GM21390 (cell line): Measurements from ENCODE around the gene TRIM9.
"Not testable (repeated sequence)": the region's sequence is repeated elsewhere in the genome, so short reads cannot be mapped to it uniquely, and the experiment has no call there.

Source experiments
- ATAC-seq: cut with Tn5 transposase; IDR thresholded peaks from one replicate; pipeline ENCODE4 v1.9.1; 2021; ENCODE audit not compliant: unreplicated experiment

Gene TRIM9

GRCh38 chr14:51004801-51005526 is 89.9 kb downstream of the TRIM9 start:
- no peak for ATAC-seq

GRCh38 chr14:51004352-51004800 is 90.5 kb downstream of the TRIM9 start:
- no peak for ATAC-seq

- no peak for ATAC-seq
These were observed 92.4 kb downstream of the TRIM9 start for GRCh38 chr14:51002406-51002999.

- ATAC-seq: no peak
These were observed 94.3 kb downstream of the TRIM9 start for GRCh38 chr14:51000566-51000965.

- no peak for ATAC-seq
These were observed 95.2 kb downstream of the TRIM9 start for GRCh38 chr14:50999726-51000125.

GRCh38 chr14:50998612-50999011 is 96.3 kb downstream of the TRIM9 start:
- ATAC-seq: no peak

- no peak for ATAC-seq
These were observed 97.2 kb downstream of the TRIM9 start for GRCh38 chr14:50997712-50998111.

- ATAC-seq: not testable (repeated sequence)
These were observed 100.7 kb downstream of the TRIM9 start for GRCh38 chr14:50994158-50994557.

- ATAC-seq: no peak
These were observed 109.0 kb downstream of the TRIM9 start for GRCh38 chr14:50985859-50986331.

- no peak for ATAC-seq
These were observed 109.6 kb downstream of the TRIM9 start for GRCh38 chr14:50985124-50985858.

- no peak for ATAC-seq
These were observed 110.7 kb downstream of the TRIM9 start for GRCh38 chr14:50984036-50984710.

- no peak for ATAC-seq
These were observed 114.7 kb downstream of the TRIM9 start for GRCh38 chr14:50979941-50980850.

- peak; percentile 96 for ATAC-seq
These were observed 116.0 kb downstream of the TRIM9 start for GRCh38 chr14:50978888-50979287.

- ATAC-seq: peak; percentile 17
These were observed 116.4 kb downstream of the TRIM9 start for GRCh38 chr14:50978529-50978871.

- peak; percentile 46 for ATAC-seq
These were observed 116.9 kb downstream of the TRIM9 start for GRCh38 chr14:50977863-50978528.

GRCh38 chr14:50974118-50974517 is 120.8 kb downstream of the TRIM9 start:
- ATAC-seq: no peak

- ATAC-seq: no peak
These were observed 122.2 kb downstream of the TRIM9 start for GRCh38 chr14:50972734-50973133.

- ATAC-seq: no peak
These were observed 123.8 kb downstream of the TRIM9 start for GRCh38 chr14:50970886-50971781.

GRCh38 chr14:50967790-50968189 is 127.1 kb downstream of the TRIM9 start:
- ATAC-seq: no peak
